Measurements from ENCODE around the gene CNTN4.

- TF ChIP-seq CTCF (IDR thresholded peaks at IDR 0.05) (no peak), POLR2A (IDR thresholded peaks at IDR 0.05) (no peak)
These were observed 859.9 kb downstream of the CNTN4 start for GRCh38 chr3:2958551-2958950.
